Kasumi-1 (cell line): ENCODE results near the gene PSMC3.

Experiments
- DNase-seq, 2 experiments: peaks; one replicate each; lab custom pipeline; 2025; lab: John Stamatoyannopoulos, UW

The PSMC3 gene

GRCh38 chr11:47426062-47426956 is at the start of gene PSMC3:
Gene PSMC3 (minus strand): TSS chr11:47426439. CDS start chr11:47426279, 160 bp downstream.
- DNase-seq, result peak; percentile 93 to 96

- DNase-seq, result no peak
Measured at GRCh38 chr11:47470671-47471070, 44.4 kb upstream of the PSMC3 start.

- DNase-seq, result no peak
Measured at GRCh38 chr11:47469361-47470179, 43.3 kb upstream of the PSMC3 start.

- no peak for DNase-seq
Measured at GRCh38 chr11:47468598-47469214, 42.5 kb upstream of the PSMC3 start.

- no peak for DNase-seq
Measured at GRCh38 chr11:47467357-47467756, 41.1 kb upstream of the PSMC3 start.

- DNase-seq, result no peak
Measured at GRCh38 chr11:47466701-47467250, 40.5 kb upstream of the PSMC3 start.

- DNase-seq, result no peak
Measured at GRCh38 chr11:47466201-47466600, 40.0 kb upstream of the PSMC3 start.

- no peak for DNase-seq
Measured at GRCh38 chr11:47464483-47464882, 38.2 kb upstream of the PSMC3 start.

- DNase-seq, result no peak
Measured at GRCh38 chr11:47461876-47462275, 35.6 kb upstream of the PSMC3 start.

- DNase-seq, result no peak
Measured at GRCh38 chr11:47460571-47461235, 34.5 kb upstream of the PSMC3 start.

- peak; percentile 87 to 91 for DNase-seq
Measured at GRCh38 chr11:47454258-47454671, 28.0 kb upstream of the PSMC3 start.

GRCh38 chr11:47453365-47453764 is 27.1 kb upstream of the PSMC3 start:
- DNase-seq, result no peak

- no peak for DNase-seq
Measured at GRCh38 chr11:47451990-47452389, 25.8 kb upstream of the PSMC3 start.

- no peak for DNase-seq
Measured at GRCh38 chr11:47451436-47451835, 25.2 kb upstream of the PSMC3 start.

- no peak for DNase-seq
Measured at GRCh38 chr11:47449541-47449940, 23.3 kb upstream of the PSMC3 start.

GRCh38 chr11:47448566-47449427 is 22.6 kb upstream of the PSMC3 start, which contains the start of gene RAPSN:
Gene RAPSN (minus strand): TSS chr11:47449136. CDS start chr11:47448964, 172 bp downstream.
- DNase-seq, result no peak

GRCh38 chr11:47447906-47448305 is 21.7 kb upstream of the PSMC3 start:
- DNase-seq, result no peak

GRCh38 chr11:47446833-47447232 is 20.6 kb upstream of the PSMC3 start:
- DNase-seq, result no peak

GRCh38 chr11:47445840-47446239 is 19.6 kb upstream of the PSMC3 start:
- no peak for DNase-seq

GRCh38 chr11:47443817-47444216 is 17.6 kb upstream of the PSMC3 start:
- DNase-seq, result no peak
